CD4-positive, alpha-beta T cell (primary cell): ENCODE data around the gene RHBDF1. TPM values are rescaled to one million over a fixed set of nuclear protein-coding genes. Genes with fewer than 3 reads are reported as not detected.
A peak's percentile ranks its signal among the peaks of the same experiment; 100 is the strongest.

Experiments used
- ATAC-seq: fragments of 200-7000 bp; cut with Tn5 transposase; one replicate; pipeline ENCODE4 v1.10.0; 2022; ENCODE audit warnings: mild to moderate bottlenecking; ENCODE audit not compliant: poor library complexity
- CTCF ChIA-PET: fragments of 350-600 bp; sonication (Branson Sonifier 250); formaldehyde crosslinking; loops from one replicate; lab custom pipeline; 2021; ENCODE audit warnings: antibody characterized with exemption, inconsistent platforms; lab: Charles Lee
- POLR2A ChIA-PET: fragments of 350-600 bp; sonication (Branson Sonifier 250); formaldehyde crosslinking; loops from one replicate; lab custom pipeline; 2021; ENCODE audit warnings: antibody characterized with exemption, inconsistent platforms; lab: Charles Lee
- DNase-seq, 14 experiments: peaks; one replicate each; pipeline ENCODE4 v3.0.0-alpha.2; 2013 to 2020; ENCODE audit warnings: mixed read lengths in 2 of 14
- H3K27ac ChIP-seq, 2 donors: one replicate each; pipeline versions ENCODE4 v1.5.1 to v1.7.0; 2013; ENCODE audit warnings: low read length in 2 of 2, low read depth in 1 of 2, mild to moderate bottlenecking in 1 of 2
- H3K27me3 ChIP-seq, 2 experiments: 1 replicate in 1 of 2; 2 replicates in 1 of 2; pipeline versions ENCODE4 v1.6.1 to v1.7.0; 2013; ENCODE audit warnings: low read length in 2 of 2, control low read depth in 1 of 2, mild to moderate bottlenecking in 1 of 2, moderate library complexity in 1 of 2; ENCODE audit not compliant: insufficient read depth in 2 of 2, control insufficient read depth in 1 of 2
- H3K36me3 ChIP-seq: one replicate; pipeline ENCODE4 v1.6.1; 2013; ENCODE audit warnings: low read length, control low read depth; ENCODE audit not compliant: insufficient read depth
- H3K4me1 ChIP-seq: one replicate; pipeline ENCODE4 v1.6.1; 2013; ENCODE audit warnings: low read length, control low read depth; ENCODE audit not compliant: insufficient read depth
- H3K4me3 ChIP-seq: one replicate; pipeline ENCODE4 v1.5.1; 2013; ENCODE audit warnings: mild to moderate bottlenecking, low read length, moderate library complexity
- H3K9me3 ChIP-seq, 2 experiments: 1 replicate in 1 of 2; 2 replicates in 1 of 2; pipeline versions ENCODE4 v1.6.1 to v1.7.0; 2013; ENCODE audit warnings: low read length in 2 of 2, mild to moderate bottlenecking in 2 of 2, control low read depth in 1 of 2, moderate library complexity in 1 of 2; ENCODE audit not compliant: control insufficient read depth in 1 of 2, insufficient read depth in 1 of 2
- H3K27ac Mint-ChIP-seq: one replicate; pipeline ENCODE4 v1.8.0; 2020; ENCODE audit warnings: mixed read lengths
- H3K27me3 Mint-ChIP-seq: one replicate; pipeline ENCODE4 v1.8.0; 2021; ENCODE audit warnings: mixed read lengths
- H3K36me3 Mint-ChIP-seq: one replicate; pipeline ENCODE4 v1.8.0; 2021; ENCODE audit warnings: low read depth, mixed read lengths
- H3K4me1 Mint-ChIP-seq: one replicate; pipeline ENCODE4 v1.8.0; 2021; ENCODE audit warnings: low read depth, mixed read lengths
- H3K4me3 Mint-ChIP-seq: one replicate; pipeline ENCODE4 v1.8.0; 2020; ENCODE audit warnings: mild to moderate bottlenecking, mixed read lengths
- H3K9me3 Mint-ChIP-seq: one replicate; pipeline ENCODE4 v1.8.0; 2020; ENCODE audit warnings: mixed read lengths
- intact Hi-C, 2 experiments: fragments of 100-400 bp; cut with DNase I in 1 of 2; cut with micrococcal nuclease in 1 of 2; formaldehyde crosslinking; loops; one replicate each; pipeline versions ENCODE4 v1.15.1 to v1.9.0; 2023 to 2025; cut with DNase I, micrococcal nuclease
- total RNA-seq, 174 experiments: library from RNA in 2 of 174; stranded (reverse) in 2 of 174; gene quantifications; one replicate each; pipeline ENCODE4 v1.2.3 and lab custom pipeline; 2021 to 2026
- TF ChIP-seq, protein P1 (sequence below): fragments of 200-600 bp; IDR thresholded peaks from one replicate; pipeline ENCODE4 v1.8.0; 2022; ENCODE audit warnings: antibody characterized with exemption, mild to moderate bottlenecking

RHBDF1 gene
- total RNA-seq, 2 experiments from 2014 or later, result 0.33 to 0.34 TPM

DNA sequence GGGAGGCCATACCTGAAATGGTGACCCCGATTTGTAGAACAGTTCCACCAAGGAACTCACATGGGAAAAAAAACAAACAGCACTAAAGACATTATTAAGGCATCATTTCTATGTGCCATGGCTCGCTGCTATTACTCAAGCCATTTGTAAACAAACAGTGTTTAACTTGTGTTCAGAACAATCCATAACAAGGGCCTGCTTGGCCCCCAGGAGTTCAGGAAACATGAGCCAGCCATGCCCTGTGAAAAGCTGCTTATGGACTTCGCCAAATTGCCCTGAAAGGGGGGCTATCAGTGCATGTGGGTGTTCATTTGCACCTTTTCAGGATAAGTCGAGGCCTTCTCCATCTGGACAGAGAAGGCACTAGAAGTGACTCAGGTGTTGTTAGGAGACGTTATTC, 27.0 kb downstream of the RHBDF1 start:
- H3K27ac Mint-ChIP-seq, result no peak overlapping the region
- H3K9me3 Mint-ChIP-seq, result no peaks in the 10 kb centered on the region
- peaks cover 15% of the 10 kb centered on the region for H3K4me1 Mint-ChIP-seq
- H3K4me3 Mint-ChIP-seq, result no peak overlapping the region
- no peaks in the 10 kb centered on the region for H3K27me3 Mint-ChIP-seq
- ATAC-seq (no peak), DNase-seq (no peak)
- POLR2A ChIA-PET, result interaction anchor here (0.7 kb wide), 1 partner anchor 8 kb away, joined by 4 read pairs; the partner anchor contains the start of genes POLR3K and SNRNP25
- H3K4me1 ChIP-seq, result peaks cover 13% of the 10 kb centered on the region
- TF ChIP-seq, protein P1, sequence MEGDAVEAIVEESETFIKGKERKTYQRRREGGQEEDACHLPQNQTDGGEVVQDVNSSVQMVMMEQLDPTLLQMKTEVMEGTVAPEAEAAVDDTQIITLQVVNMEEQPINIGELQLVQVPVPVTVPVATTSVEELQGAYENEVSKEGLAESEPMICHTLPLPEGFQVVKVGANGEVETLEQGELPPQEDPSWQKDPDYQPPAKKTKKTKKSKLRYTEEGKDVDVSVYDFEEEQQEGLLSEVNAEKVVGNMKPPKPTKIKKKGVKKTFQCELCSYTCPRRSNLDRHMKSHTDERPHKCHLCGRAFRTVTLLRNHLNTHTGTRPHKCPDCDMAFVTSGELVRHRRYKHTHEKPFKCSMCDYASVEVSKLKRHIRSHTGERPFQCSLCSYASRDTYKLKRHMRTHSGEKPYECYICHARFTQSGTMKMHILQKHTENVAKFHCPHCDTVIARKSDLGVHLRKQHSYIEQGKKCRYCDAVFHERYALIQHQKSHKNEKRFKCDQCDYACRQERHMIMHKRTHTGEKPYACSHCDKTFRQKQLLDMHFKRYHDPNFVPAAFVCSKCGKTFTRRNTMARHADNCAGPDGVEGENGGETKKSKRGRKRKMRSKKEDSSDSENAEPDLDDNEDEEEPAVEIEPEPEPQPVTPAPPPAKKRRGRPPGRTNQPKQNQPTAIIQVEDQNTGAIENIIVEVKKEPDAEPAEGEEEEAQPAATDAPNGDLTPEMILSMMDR, result no peak
- H3K27ac ChIP-seq, result no peak overlapping the region
- no peak overlapping the region for H3K4me3 ChIP-seq
- H3K27me3 ChIP-seq, result no peaks in the 10 kb centered on the region
- intact Hi-C loops, result no loop called here
- peaks cover 82% of the 10 kb centered on the region for H3K36me3 Mint-ChIP-seq
- H3K36me3 ChIP-seq, result peaks cover 43% of the 10 kb centered on the region
- H3K9me3 ChIP-seq, result no peaks in the 10 kb centered on the region
- CTCF ChIA-PET, result interaction anchor here (1.9 kb wide), 1 partner anchor 51 kb away, joined by 6 read pairs; no protein-coding TSS in a partner anchor

DNA sequence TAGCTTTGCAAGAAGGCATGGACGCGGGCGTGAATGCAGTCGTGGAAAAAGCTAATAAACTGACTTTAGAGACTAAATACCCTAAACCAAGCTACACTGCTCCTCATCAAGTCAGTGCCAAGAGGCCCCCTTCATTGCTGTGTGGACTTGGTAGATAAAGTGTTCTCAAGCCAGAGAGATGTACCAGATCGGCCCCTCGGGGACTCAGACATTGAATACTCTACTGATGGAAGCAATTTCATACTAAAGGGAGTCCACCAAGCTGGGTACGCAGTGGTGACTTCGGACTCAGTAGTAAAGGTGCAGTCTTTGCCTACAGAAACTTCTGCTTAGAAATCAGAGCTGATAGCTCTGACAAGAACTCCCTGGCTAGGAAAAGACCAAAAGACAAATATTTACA, 27.8 kb downstream of the RHBDF1 start:
- no peaks in the 10 kb centered on the region for H3K27me3 Mint-ChIP-seq
- DNase-seq, result no peak

DNA sequence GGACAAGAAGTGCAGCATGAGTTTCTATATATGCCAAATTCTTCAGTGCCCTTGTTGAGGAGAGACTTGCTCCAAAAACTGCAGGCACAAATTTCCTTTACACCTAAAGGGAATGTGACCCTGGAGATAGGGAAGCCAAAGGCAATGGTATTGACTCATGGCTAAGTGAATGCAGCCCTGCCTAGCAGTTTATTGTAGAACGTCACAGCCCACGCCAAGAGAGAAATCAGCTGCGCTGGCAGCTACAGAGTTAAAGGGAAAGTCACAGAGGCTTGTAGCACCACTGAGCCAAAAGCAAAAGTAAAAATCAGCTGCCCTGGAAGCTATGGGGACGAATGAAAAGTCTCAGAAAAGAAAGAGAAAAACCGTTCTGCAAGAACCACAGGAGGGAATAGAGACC, 29.1 kb downstream of the RHBDF1 start:
- intact Hi-C loops, result no loop called here
- POLR2A ChIA-PET, result interaction anchor here (1.1 kb wide), 1 partner anchor 10 kb away, joined by 3 read pairs; the partner anchor contains the start of gene POLR3K
- H3K27ac Mint-ChIP-seq, result peak overlapping the region; percentile 22

More for the DNA sequence above, 27.8 kb downstream of the RHBDF1 start:
- Mint-ChIP-seq H3K27ac (no peak overlapping the region), H3K4me3 (no peak overlapping the region), H3K9me3 (no peaks in the 10 kb centered on the region), H3K36me3 (peaks cover 75% of the 10 kb centered on the region), H3K4me1 (peaks cover 15% of the 10 kb centered on the region)
- TF ChIP-seq, protein P1, result no peak
- POLR2A ChIA-PET, result interaction anchor here (0.7 kb wide), 1 partner anchor 9 kb away, joined by 4 read pairs; the partner anchor contains the start of genes POLR3K and SNRNP25
- no peak for ATAC-seq
- intact Hi-C loops, result no loop called here
- Histone ChIP-seq H3K27ac (no peak overlapping the region), H3K4me3 (no peak overlapping the region), H3K9me3 (no peaks in the 10 kb centered on the region), H3K4me1 (peaks cover 13% of the 10 kb centered on the region), H3K27me3 (no peaks in the 10 kb centered on the region), H3K36me3 (peaks cover 39% of the 10 kb centered on the region)
- CTCF ChIA-PET, result interaction anchor here (1.1 kb wide), 1 partner anchor 52 kb away, joined by 4 read pairs; no protein-coding TSS in a partner anchor

More for the DNA sequence above, 29.1 kb downstream of the RHBDF1 start:
- H3K27me3 ChIP-seq, result no peaks in the 10 kb centered on the region
- no peaks in the 10 kb centered on the region for H3K9me3 ChIP-seq
- DNase-seq (no peak), ATAC-seq (no peak)
- H3K27ac ChIP-seq, result no peak overlapping the region
- Mint-ChIP-seq H3K4me3 (no peak overlapping the region), H3K36me3 (peaks cover 69% of the 10 kb centered on the region), H3K4me1 (peaks cover 28% of the 10 kb centered on the region), H3K9me3 (no peaks in the 10 kb centered on the region), H3K27me3 (no peaks in the 10 kb centered on the region)
- H3K4me1 ChIP-seq, result peaks cover 25% of the 10 kb centered on the region
- H3K4me3 ChIP-seq, result no peak overlapping the region
- TF ChIP-seq, protein P1, result no peak
- CTCF ChIA-PET, result no interaction called here
- H3K36me3 ChIP-seq, result peaks cover 39% of the 10 kb centered on the region
